ENCODE results near the gene PCYT2.
A peak's percentile ranks its signal among the peaks of the same experiment; 100 is the strongest.

PCYT2 gene

DNA sequence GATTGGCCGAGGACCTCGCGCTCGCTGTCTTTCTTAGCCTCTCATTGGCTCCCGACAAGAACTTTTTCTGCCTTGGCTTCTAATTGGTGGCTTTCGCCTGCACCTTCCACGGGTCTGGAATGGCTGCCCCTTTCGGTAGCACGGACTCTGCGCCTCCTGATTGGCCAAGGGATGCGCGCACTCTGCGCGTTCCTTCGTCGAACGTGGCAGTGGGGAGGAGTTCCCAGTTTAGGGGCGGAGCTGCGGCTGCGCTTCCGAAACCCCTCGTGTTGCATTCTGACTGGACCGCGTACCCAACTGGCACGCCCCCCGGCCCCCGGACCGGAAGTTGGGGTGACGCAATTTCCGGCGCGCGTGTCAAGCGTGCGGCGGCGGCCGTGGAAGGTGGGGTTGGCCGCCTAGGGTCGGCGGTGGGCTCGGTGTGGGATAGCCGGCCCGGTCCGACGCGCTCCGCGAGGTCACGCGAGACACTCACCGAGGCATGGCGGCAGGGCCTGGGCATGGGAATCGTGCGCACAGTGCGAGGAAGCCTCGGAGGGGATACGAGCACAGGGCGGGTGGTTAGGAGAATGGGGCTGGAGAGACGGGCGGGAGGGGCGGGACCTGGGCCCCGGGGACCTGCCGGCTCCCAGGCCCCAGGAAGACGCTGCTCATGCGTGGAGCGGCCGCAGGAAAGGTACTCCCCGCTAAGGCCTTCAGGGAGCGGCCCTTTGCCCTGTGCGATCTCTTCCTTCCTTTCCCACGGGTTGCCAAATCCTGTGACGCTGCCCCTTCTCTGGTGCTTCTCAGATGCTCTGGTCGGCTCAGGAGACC, 50.2 kb downstream of the PCYT2 start:
- peak overlapping the region; percentile 82 for H3K4me3 ChIP-seq (ENCODE audit: low read length)
- H3K27me3 ChIP-seq (ENCODE audit: control insufficient read depth, insufficient read depth, low read length): no peaks in the 10 kb centered on the region
- peaks cover 11% of the 10 kb centered on the region for H3K36me3 ChIP-seq (ENCODE audit: control insufficient read depth, insufficient read depth, low read length)
- H3K27ac ChIP-seq (ENCODE audit: low read depth, low read length): peak overlapping the region; percentile 95
- H3K4me1 ChIP-seq (ENCODE audit: control insufficient read depth, insufficient read depth, low read length): peaks cover 16% of the 10 kb centered on the region
- peak overlapping the region; percentile 96 for H3K9ac ChIP-seq (ENCODE audit: low read length)

DNA sequence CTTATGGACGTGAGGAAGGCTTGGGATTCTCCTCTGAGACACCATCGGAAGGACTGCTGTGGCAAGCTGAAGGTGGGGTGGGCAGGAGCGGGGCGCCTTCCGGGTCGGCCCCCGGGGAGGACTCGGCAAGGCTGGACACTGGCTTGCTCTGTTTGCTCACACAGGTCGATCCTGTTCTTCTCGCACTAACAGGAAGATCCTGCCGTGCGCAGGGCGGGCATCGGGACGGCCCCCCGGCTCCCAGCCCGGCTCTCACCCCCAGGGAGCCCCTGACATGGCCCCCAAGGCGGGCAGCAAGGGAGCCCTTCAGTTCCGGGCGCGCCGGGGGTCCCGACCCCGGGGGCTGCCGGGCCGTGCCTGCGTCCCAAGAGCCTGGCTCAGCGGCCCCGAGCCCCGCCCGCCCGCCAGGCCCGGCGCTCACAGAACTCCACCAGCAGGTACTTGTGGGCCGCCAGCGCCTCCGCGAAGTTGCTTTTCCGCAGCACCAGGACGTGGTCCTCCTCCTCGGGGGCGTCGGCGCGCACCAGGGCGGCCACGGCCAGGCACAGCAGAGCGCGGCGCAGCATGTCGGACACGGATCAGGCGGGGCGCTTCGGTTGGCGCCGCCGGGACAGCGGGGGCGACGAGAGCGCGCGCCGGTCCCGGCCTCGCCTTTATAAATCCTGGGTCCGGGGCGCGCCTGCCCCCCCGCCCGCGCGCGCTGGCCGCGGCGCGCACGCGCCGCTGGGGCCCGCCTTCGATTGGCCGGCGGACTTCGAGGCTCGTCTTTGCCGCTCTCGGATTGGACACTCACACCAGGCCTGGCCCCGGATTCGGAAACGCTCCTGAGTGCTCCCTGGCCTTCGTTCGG, 51.1 kb downstream of the PCYT2 start, which contains the start of gene P4HB:
P4HB (minus strand) TSS at position 630 of the 850 bp plus-strand sequence; CDS start at position 566, 64 bp downstream.
- peaks cover 16% of the 10 kb centered on the region for H3K4me1 ChIP-seq (ENCODE audit: control insufficient read depth, insufficient read depth, low read length)
- peak within 1 kb of the TSS; percentile 95 for H3K4me3 ChIP-seq (ENCODE audit: low read length)
- no peaks in the 10 kb centered on the region for H3K27me3 ChIP-seq (ENCODE audit: control insufficient read depth, insufficient read depth, low read length)
- H3K27ac ChIP-seq (ENCODE audit: low read depth, low read length): peak within 1 kb of the TSS; percentile 95
- H3K36me3 ChIP-seq (ENCODE audit: control insufficient read depth, insufficient read depth, low read length): peaks cover 15% of the 10 kb centered on the region
- H3K9ac ChIP-seq (ENCODE audit: low read length): peak within 1 kb of the TSS; percentile 96

DNA sequence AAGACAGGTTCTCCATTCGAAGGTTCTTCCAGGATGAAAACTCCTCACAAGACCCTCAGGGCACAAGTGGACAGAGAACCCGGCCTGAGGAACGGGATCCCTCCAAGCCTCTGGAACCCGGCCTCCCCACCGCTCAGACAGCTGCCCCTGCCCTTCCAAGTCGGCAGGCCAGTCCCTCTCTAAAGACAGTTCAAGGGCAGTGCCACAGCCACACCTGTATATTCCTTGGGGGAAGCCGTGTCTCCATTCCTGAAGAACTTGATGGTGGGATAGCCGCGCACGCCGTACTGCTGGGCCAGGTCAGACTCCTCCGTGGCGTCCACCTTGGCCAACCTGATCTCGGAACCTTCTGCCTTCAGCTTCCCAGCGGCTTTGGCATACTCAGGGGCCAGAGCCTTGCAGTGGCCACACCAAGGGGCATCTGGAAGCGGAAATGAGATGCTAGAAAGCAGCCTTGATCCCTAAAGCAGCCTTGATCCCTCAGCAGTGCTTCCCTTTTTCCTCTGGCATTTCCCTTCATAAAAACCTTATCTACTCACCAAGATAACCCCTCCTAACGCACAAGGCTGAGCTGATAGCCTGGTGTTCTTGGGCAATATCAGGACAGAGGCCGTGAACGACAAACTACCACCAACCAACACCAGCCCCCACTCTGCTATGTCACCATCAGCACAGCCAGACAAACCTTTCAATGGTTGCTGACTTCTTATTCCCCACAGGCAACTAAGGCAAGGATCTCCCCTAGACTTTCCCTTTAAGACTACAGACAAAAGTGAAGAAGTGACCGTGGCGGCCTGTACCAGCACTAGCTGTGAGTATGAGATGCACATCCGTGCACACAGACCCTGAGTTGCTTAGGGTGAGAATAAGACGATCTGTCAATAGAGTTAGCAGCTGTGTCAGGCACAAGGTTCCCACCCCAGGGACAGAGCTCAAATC, 52.0 kb downstream of the PCYT2 start:
- Histone ChIP-seq H3K27ac (ENCODE audit: low read depth, low read length) (peak overlapping the region; percentile 90), H3K36me3 (ENCODE audit: control insufficient read depth, insufficient read depth, low read length) (peaks cover 20% of the 10 kb centered on the region), H3K4me1 (ENCODE audit: control insufficient read depth, insufficient read depth, low read length) (peaks cover 16% of the 10 kb centered on the region)

DNA sequence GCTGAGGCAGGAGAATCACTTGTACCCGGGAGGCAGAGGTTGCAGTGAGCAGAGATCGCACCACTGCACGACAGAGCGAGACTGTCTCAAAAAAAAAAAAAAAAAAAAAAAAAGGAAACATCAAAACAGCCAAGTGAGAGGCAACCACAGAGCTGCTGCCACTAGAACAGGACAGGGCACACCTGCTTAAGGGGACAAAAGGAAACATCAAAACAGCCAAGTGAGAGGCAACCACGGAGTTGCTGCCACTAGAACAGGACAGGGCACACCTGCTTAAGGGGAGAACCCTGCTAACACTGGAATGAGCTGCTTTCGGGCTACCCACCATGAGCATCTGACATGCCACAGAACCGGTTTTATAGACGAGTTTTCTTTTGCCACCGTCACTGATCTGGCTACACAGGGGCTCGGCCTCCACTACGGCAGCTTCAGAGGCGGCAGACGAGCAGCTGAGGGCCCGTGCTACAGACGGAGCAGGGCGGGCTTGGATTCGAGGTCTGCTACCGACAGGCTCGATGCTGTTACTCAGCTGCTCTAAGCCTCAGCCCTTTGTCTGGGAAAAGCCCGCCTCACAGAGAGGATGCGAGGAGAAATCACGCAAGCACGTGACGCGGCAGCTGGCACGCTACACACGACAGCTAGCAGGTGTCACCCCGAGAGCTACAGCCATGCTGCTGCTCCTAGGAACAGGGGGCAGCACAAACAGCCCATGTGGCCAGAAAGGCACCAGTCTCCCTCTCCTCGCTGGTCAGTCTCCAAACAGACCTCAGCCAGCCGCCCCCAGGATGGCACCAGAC, 52.8 kb downstream of the PCYT2 start:
- Histone ChIP-seq H3K27ac (ENCODE audit: low read depth, low read length) (no peak overlapping the region), H3K4me3 (ENCODE audit: low read length) (peak overlapping the region; percentile 95), H3K36me3 (ENCODE audit: control insufficient read depth, insufficient read depth, low read length) (peaks cover 27% of the 10 kb centered on the region), H3K9ac (ENCODE audit: low read length) (no peak overlapping the region), H3K4me1 (ENCODE audit: control insufficient read depth, insufficient read depth, low read length) (peaks cover 16% of the 10 kb centered on the region), H3K27me3 (ENCODE audit: control insufficient read depth, insufficient read depth, low read length) (no peaks in the 10 kb centered on the region)

More for the DNA sequence above, 52.0 kb downstream of the PCYT2 start:
- Histone ChIP-seq H3K27me3 (ENCODE audit: control insufficient read depth, insufficient read depth, low read length) (no peaks in the 10 kb centered on the region), H3K9ac (ENCODE audit: low read length) (peak overlapping the region; percentile 40), H3K4me3 (ENCODE audit: low read length) (peak overlapping the region; percentile 95)

DNA sequence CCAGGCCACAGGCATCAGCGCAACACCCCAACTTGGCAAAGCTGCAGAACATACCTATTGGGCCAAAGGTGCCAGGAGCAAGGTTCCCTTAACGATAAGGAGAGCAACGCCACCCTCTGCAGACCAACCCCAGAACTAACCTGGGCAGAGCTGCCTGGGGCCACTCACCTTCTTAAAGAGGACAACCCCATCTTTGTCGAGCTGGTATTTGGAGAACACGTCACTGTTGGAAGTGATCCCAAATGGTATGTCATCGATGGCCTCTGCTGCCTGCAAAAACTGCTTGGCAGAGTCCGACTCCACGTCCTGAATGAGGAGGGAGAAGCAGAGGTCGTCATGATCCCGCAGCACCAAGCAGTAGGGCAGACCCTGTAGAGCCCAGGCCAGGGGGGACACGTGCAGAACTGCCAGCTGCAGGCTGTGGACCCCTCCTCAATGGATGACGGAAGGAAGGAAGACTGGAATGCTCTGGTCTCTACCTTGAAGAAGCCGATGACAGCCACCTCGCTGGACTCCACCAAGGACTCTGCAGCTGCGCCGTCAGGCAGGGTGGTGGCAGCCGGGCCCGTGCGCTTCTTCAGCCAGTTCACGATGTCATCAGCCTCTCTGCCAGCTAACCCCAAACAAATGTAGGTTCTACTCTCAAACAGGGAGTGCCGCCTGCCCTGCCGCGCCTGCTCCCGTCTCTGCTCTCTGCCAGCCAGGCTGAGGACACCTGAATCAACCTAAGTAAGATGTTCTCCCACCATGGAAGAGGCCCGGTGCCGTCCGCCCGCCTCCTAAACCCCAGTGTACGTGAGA, 56.0 kb downstream of the PCYT2 start:
- Histone ChIP-seq H3K4me1 (ENCODE audit: control insufficient read depth, insufficient read depth, low read length) (peaks cover 13% of the 10 kb centered on the region), H3K27ac (ENCODE audit: low read depth, low read length) (no peak overlapping the region), H3K9ac (ENCODE audit: low read length) (no peak overlapping the region), H3K4me3 (ENCODE audit: low read length) (no peak overlapping the region), H3K36me3 (ENCODE audit: control insufficient read depth, insufficient read depth, low read length) (peaks cover 47% of the 10 kb centered on the region), H3K27me3 (ENCODE audit: control insufficient read depth, insufficient read depth, low read length) (no peaks in the 10 kb centered on the region)

DNA sequence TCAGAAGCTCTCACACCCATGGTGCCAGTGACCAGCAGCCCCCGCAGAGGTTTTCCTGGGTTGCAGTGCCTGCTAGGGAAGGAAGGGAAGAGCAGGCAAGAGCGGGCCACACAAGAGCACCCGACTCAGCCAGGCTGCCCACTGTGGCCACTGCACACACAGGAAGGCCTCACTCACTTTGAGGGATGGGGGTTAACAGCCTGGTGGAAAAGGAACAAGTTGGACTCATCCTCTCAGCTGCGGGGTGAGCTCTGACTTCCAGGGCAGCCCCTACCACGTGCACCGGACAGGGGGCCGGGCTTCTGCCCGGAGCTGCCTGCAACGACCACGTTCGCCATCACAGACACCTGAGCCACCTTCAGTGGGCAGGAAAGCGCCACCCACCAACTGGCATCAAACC, 59.0 kb downstream of the PCYT2 start:
- Histone ChIP-seq H3K9ac (ENCODE audit: low read length) (no peak overlapping the region), H3K4me3 (ENCODE audit: low read length) (no peak overlapping the region), H3K36me3 (ENCODE audit: control insufficient read depth, insufficient read depth, low read length) (peaks cover 42% of the 10 kb centered on the region), H3K4me1 (ENCODE audit: control insufficient read depth, insufficient read depth, low read length) (no peaks in the 10 kb centered on the region), H3K27me3 (ENCODE audit: control insufficient read depth, insufficient read depth, low read length) (no peaks in the 10 kb centered on the region), H3K27ac (ENCODE audit: low read depth, low read length) (no peak overlapping the region)

DNA sequence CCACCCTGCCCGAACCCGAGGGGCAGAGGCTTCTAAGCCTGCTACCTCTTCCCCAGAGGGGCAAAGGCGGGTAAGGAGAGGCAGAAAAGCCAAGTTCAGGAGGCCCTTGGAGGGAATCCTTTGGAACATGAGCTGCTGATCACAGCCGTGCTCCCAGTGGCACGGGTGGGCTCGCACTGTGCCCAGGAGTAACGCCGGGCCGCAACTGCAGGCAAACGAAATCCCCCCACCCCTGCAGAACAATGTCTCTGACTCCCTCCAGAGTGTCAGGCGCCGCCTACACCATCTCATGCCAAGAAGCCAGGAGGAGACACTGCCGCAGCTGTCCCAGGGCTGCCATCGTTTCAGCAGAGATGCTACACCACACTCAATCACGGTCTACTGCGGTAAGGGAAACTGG, 59.8 kb downstream of the PCYT2 start:
- H3K4me3 ChIP-seq (ENCODE audit: low read length): no peak overlapping the region
- no peak overlapping the region for H3K27ac ChIP-seq (ENCODE audit: low read depth, low read length)
- H3K36me3 ChIP-seq (ENCODE audit: control insufficient read depth, insufficient read depth, low read length): peaks cover 47% of the 10 kb centered on the region
- H3K9ac ChIP-seq (ENCODE audit: low read length): no peak overlapping the region
- H3K4me1 ChIP-seq (ENCODE audit: control insufficient read depth, insufficient read depth, low read length): no peaks in the 10 kb centered on the region
- no peaks in the 10 kb centered on the region for H3K27me3 ChIP-seq (ENCODE audit: control insufficient read depth, insufficient read depth, low read length)

Data from rectal smooth muscle tissue (tissue), 1 donor.